Endothelial cell (in vitro differentiated cells): Measurements from ENCODE around the gene GSTA4. TPM values are rescaled to one million over a fixed set of nuclear protein-coding genes. Genes with fewer than 3 reads are reported as not detected.
"Not testable (repeated sequence)": the region's sequence is repeated elsewhere in the genome, so short reads cannot be mapped to it uniquely, and the experiment has no call there.

Experiments
- DNase-seq: peaks from one replicate; pipeline ENCODE4 v3.0.0; 2021; ENCODE audit warnings: low spot score
- H3K27ac Mint-ChIP-seq: one replicate; pipeline ENCODE4 v1.8.0; 2021; ENCODE audit warnings: mixed read lengths, inconsistent platforms; ENCODE audit not compliant: unreplicated experiment
- H3K27me3 Mint-ChIP-seq: one replicate; pipeline ENCODE4 v1.8.0; 2021; ENCODE audit warnings: mild to moderate bottlenecking, moderate library complexity, mixed read lengths, inconsistent platforms; ENCODE audit not compliant: unreplicated experiment
- H3K36me3 Mint-ChIP-seq: one replicate; pipeline ENCODE4 v1.8.0; 2021; ENCODE audit warnings: mild to moderate bottlenecking, low read depth, mixed read lengths, inconsistent platforms; ENCODE audit not compliant: unreplicated experiment
- H3K4me1 Mint-ChIP-seq: one replicate; pipeline ENCODE4 v1.8.0; 2021; ENCODE audit warnings: mild to moderate bottlenecking, mixed read lengths, inconsistent platforms; ENCODE audit not compliant: unreplicated experiment
- H3K4me3 Mint-ChIP-seq: one replicate; pipeline ENCODE4 v1.8.0; 2021; ENCODE audit warnings: mild to moderate bottlenecking, mixed read lengths, inconsistent platforms; ENCODE audit not compliant: unreplicated experiment
- H3K9me3 Mint-ChIP-seq: one replicate; pipeline ENCODE4 v1.8.0; 2021; ENCODE audit warnings: mixed read lengths, inconsistent platforms; ENCODE audit not compliant: unreplicated experiment
- CTCF ChIP-seq: fragments of 200-600 bp; sonication (generic); IDR thresholded peaks from one replicate; pipeline ENCODE4 v1.5.0; 2021; ENCODE audit warnings: antibody characterized with exemption; ENCODE audit not compliant: unreplicated experiment
- total RNA-seq: library from RNA; stranded (reverse); fragmentation: NEBNext Ultra II Directional; extraction: Animal tissue kit (Norgen Biotek cat#: 25700); gene quantifications from one replicate; pipeline ENCODE4 v1.2.1, GENCODE V29; 2021; ENCODE audit not compliant: unreplicated experiment

GSTA4 gene
- total RNA-seq, 1 donor from 2014 or later: 16.2 TPM

GRCh38 chr6:52946306-52946705 is 48.8 kb downstream of the GSTA4 start:
- Mint-ChIP-seq H3K4me3 (no peak overlapping the region), H3K27ac (no peak overlapping the region)
- DNase-seq: no peak

GRCh38 chr6:52942821-52943220 is 52.3 kb downstream of the GSTA4 start:
- not testable (repeated sequence) for H3K27me3 Mint-ChIP-seq, DNase-seq, H3K9me3 Mint-ChIP-seq, H3K4me1 Mint-ChIP-seq, H3K36me3 Mint-ChIP-seq, H3K27ac Mint-ChIP-seq, H3K4me3 Mint-ChIP-seq

More at GRCh38 chr6:52946306-52946705, 48.8 kb downstream of the GSTA4 start:
- Mint-ChIP-seq H3K36me3 (no peaks in the 10 kb centered on the region), H3K27me3 (no peaks in the 10 kb centered on the region), H3K9me3 (no peaks in the 10 kb centered on the region), H3K4me1 (peaks cover 9% of the 10 kb centered on the region)
- TF ChIP-seq CTCF: no peak

- Mint-ChIP-seq H3K27me3 (no peaks in the 10 kb centered on the region), H3K27ac (no peak overlapping the region), H3K4me1 (peaks cover 9% of the 10 kb centered on the region), H3K36me3 (no peaks in the 10 kb centered on the region), H3K9me3 (no peaks in the 10 kb centered on the region), H3K4me3 (no peak overlapping the region)
- DNase-seq: no peak
- TF ChIP-seq CTCF: no peak
These were observed 52.9 kb downstream of the GSTA4 start for GRCh38 chr6:52942221-52942620.

- no peak for DNase-seq
- Mint-ChIP-seq H3K27me3 (no peaks in the 10 kb centered on the region), H3K4me1 (peaks cover 6% of the 10 kb centered on the region), H3K27ac (no peak overlapping the region), H3K9me3 (no peaks in the 10 kb centered on the region), H3K36me3 (no peaks in the 10 kb centered on the region), H3K4me3 (no peak overlapping the region)
- no peak for TF ChIP-seq CTCF
These were observed 57.2 kb downstream of the GSTA4 start for GRCh38 chr6:52937908-52938307.

- Mint-ChIP-seq H3K27ac (no peak overlapping the region), H3K4me3 (no peak overlapping the region), H3K4me1 (peaks cover 7% of the 10 kb centered on the region)
These were observed 61.3 kb downstream of the GSTA4 start for GRCh38 chr6:52933778-52934177.

More at GRCh38 chr6:52933778-52934177, 61.3 kb downstream of the GSTA4 start:
- Mint-ChIP-seq H3K27me3 (no peaks in the 10 kb centered on the region), H3K36me3 (no peaks in the 10 kb centered on the region), H3K9me3 (no peaks in the 10 kb centered on the region)
- DNase-seq: no peak
- TF ChIP-seq CTCF: no peak
